Erythroblast (primary cell): Measurements from ENCODE around the gene CFAP77.
"Not testable (repeated sequence)": the region's sequence is repeated elsewhere in the genome, so short reads cannot be mapped to it uniquely, and the experiment has no call there.

ENCODE experiments used
- DNase-seq, 2 experiments: peaks; one replicate each; lab custom pipeline; 2025; lab: John Stamatoyannopoulos, UW
- GATA1 ChIP-seq: IDR thresholded peaks from 2 replicates; pipeline ENCODE4 v1.6.1; 2011; ENCODE audit warnings: low read depth, mild to moderate bottlenecking, control low read depth, low read length, moderate library complexity
- POLR2A ChIP-seq: IDR thresholded peaks from 2 replicates; pipeline ENCODE4 v1.6.1; 2011; ENCODE audit warnings: mild to moderate bottlenecking, low read length

The CFAP77 gene

GRCh38 chr9:132555528-132555927 lies 145.5 kb downstream of the CFAP77 start:
- no peak for DNase-seq
- TF ChIP-seq POLR2A (no peak), GATA1 (no peak)

- no peak for DNase-seq
- TF ChIP-seq POLR2A, result no peak
- TF ChIP-seq GATA1, result no peak
These were observed 146.2 kb downstream of the CFAP77 start for GRCh38 chr9:132556235-132556634.

- no peak for TF ChIP-seq GATA1
- no peak for TF ChIP-seq POLR2A
- no peak for DNase-seq
These were observed 146.7 kb downstream of the CFAP77 start for GRCh38 chr9:132556714-132557113.

GRCh38 chr9:132557159-132557558 lies 147.1 kb downstream of the CFAP77 start:
- TF ChIP-seq POLR2A (no peak), GATA1 (no peak)
- DNase-seq, result no peak

- no peak for DNase-seq
- TF ChIP-seq GATA1 (no peak), POLR2A (no peak)
These were observed 149.7 kb downstream of the CFAP77 start for GRCh38 chr9:132559711-132560110.

GRCh38 chr9:132560616-132561202 lies 150.7 kb downstream of the CFAP77 start:
- no peak for DNase-seq
- TF ChIP-seq POLR2A, result no peak
- TF ChIP-seq GATA1, result no peak

- DNase-seq, result no peak
- TF ChIP-seq GATA1 (no peak), POLR2A (no peak)
These were observed 152.2 kb downstream of the CFAP77 start for GRCh38 chr9:132562306-132562573.

- TF ChIP-seq POLR2A, result no peak
- TF ChIP-seq GATA1, result no peak
- no peak for DNase-seq
These were observed 154.5 kb downstream of the CFAP77 start for GRCh38 chr9:132564526-132564925.

GRCh38 chr9:132568787-132569186 lies 158.8 kb downstream of the CFAP77 start:
- not testable (repeated sequence) for DNase-seq

- no peak for TF ChIP-seq GATA1
- TF ChIP-seq POLR2A, result no peak
- no peak for DNase-seq
These were observed 162.0 kb downstream of the CFAP77 start for GRCh38 chr9:132571806-132572600.

- DNase-seq, result no peak
- TF ChIP-seq GATA1 (no peak), POLR2A (no peak)
These were observed 162.9 kb downstream of the CFAP77 start for GRCh38 chr9:132572921-132573320.

- DNase-seq, result peak; percentile 37 to 62
- TF ChIP-seq POLR2A (no peak), GATA1 (no peak)
These were observed 165.1 kb downstream of the CFAP77 start for GRCh38 chr9:132575005-132575609.

GRCh38 chr9:132575811-132576210 lies 165.8 kb downstream of the CFAP77 start:
- DNase-seq, result no peak

GRCh38 chr9:132577119-132577518 lies 167.1 kb downstream of the CFAP77 start:
- TF ChIP-seq POLR2A (no peak), GATA1 (no peak)
- no peak for DNase-seq

More at GRCh38 chr9:132575811-132576210, 165.8 kb downstream of the CFAP77 start:
- TF ChIP-seq POLR2A, result no peak
- no peak for TF ChIP-seq GATA1

GRCh38 chr9:132578367-132578932 lies 168.4 kb downstream of the CFAP77 start:
- DNase-seq, result no peak
- TF ChIP-seq POLR2A (no peak), GATA1 (no peak)
